ENCODE results near the gene SRGAP3. TPM values are rescaled to one million over a fixed set of nuclear protein-coding genes. Genes with fewer than 3 reads are reported as not detected.

Gene SRGAP3
- total RNA-seq, 4 donors from 2014 or later, result 2.4 to 35.5 (median 8.2) TPM

DNA sequence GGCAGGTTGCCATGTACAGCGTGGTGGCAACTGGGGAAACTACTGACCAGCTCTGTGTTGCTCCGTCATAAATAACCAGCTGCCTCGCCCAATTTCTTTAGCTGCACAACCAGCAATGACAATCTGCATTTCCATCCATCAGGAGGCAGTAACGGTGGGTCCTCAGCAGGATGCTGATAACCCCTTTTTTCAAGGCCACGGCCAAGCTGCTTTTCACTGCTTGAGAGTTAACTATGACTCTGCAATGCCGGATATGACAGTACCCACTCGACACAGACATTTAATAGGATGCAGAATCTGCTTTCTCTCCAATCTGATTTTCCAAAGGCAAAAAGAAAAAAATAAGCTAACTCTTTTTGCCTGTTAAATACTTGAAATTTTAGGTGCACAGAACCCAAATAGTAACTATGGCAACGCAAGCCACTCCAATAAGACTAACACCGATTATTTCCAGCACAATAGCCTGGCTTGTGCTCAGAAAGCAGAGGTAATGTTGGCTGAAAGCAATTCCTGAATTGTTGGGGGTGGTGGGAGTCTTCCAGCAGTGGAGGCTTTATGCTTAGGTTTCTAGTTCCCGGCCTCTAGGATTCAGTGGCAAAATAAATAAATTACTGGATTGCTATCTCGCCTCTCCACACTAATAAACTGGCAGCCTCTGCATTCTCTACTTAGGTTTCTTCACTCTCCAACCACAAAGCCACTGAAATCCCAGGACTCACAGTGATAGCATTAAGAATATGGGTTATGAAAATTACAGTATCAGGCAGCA lies 31.2 kb upstream of the SRGAP3 start:
- H3K27ac ChIP-seq, result no peak overlapping the region
- intact Hi-C loops (cut with DNase I; ENCODE audit: low total_unique reads), result no loop called here
- H3K4me1 ChIP-seq, result no peaks in the 10 kb centered on the region
- TF ChIP-seq, protein P1, sequence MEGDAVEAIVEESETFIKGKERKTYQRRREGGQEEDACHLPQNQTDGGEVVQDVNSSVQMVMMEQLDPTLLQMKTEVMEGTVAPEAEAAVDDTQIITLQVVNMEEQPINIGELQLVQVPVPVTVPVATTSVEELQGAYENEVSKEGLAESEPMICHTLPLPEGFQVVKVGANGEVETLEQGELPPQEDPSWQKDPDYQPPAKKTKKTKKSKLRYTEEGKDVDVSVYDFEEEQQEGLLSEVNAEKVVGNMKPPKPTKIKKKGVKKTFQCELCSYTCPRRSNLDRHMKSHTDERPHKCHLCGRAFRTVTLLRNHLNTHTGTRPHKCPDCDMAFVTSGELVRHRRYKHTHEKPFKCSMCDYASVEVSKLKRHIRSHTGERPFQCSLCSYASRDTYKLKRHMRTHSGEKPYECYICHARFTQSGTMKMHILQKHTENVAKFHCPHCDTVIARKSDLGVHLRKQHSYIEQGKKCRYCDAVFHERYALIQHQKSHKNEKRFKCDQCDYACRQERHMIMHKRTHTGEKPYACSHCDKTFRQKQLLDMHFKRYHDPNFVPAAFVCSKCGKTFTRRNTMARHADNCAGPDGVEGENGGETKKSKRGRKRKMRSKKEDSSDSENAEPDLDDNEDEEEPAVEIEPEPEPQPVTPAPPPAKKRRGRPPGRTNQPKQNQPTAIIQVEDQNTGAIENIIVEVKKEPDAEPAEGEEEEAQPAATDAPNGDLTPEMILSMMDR (IDR thresholded peaks at IDR 0.05), result no peak
- TF ChIP-seq POLR2A (IDR thresholded peaks at IDR 0.05), result no peak
- H3K36me3 ChIP-seq, result no peaks in the 10 kb centered on the region
- no peak overlapping the region for H3K4me3 ChIP-seq
- H3K9me3 ChIP-seq, result no peaks in the 10 kb centered on the region
- no peak for DNase-seq
- H3K27me3 ChIP-seq, result no peaks in the 10 kb centered on the region

DNA sequence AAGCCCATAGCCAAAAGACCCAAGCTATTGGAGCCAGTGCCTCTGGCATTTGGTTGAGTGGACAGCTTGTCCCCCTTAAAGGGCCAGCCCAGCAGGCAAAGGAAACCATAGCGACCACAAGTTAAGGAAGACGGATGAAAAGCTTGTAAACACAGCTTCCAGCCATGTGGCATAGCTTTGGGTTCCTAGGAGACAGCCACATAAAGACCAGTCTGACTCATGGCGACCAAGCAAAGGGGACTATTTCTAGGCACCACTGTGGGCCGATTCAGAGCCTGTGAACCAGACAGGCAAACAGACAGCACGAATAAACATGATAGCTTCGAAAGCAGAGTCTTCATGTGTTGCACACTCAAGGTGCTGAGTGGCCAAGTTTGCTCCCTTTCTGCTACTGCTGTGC lies 30.5 kb upstream of the SRGAP3 start:
- no peak overlapping the region for H3K27ac ChIP-seq
- H3K4me3 ChIP-seq, result no peak overlapping the region
- TF ChIP-seq, protein P1 (IDR thresholded peaks at IDR 0.05), result no peak
- TF ChIP-seq POLR2A (IDR thresholded peaks at IDR 0.05), result no peak
- H3K36me3 ChIP-seq, result no peaks in the 10 kb centered on the region
- no peak for DNase-seq
- no peaks in the 10 kb centered on the region for H3K27me3 ChIP-seq
- intact Hi-C loops (cut with DNase I; ENCODE audit: low total_unique reads), result no loop called here
- H3K4me1 ChIP-seq, result no peaks in the 10 kb centered on the region
- no peaks in the 10 kb centered on the region for H3K9me3 ChIP-seq

DNA sequence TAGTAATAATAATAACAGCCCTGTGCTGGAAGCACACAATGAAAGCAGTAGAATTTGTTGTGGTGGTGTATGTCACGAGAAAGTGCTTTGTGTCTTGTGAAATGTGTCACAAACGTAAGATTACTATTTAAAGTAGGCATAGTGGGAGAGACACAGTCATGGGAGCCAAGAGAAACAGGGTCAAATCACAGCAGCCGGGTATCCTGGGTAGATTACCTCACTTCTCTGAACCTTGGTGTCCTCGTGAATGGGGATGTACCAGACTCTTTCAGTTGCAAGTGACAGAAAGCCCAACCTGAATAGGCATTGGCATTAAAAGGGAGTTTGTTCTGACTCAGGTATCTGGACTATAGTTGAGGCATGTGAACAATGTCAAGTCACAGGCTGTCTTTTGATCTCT lies 29.1 kb upstream of the SRGAP3 start:
- no peak for DNase-seq
- no peaks in the 10 kb centered on the region for H3K36me3 ChIP-seq
- intact Hi-C loops (cut with DNase I; ENCODE audit: low total_unique reads), result no loop called here
- H3K27me3 ChIP-seq, result no peaks in the 10 kb centered on the region
- no peaks in the 10 kb centered on the region for H3K9me3 ChIP-seq
- H3K4me3 ChIP-seq, result no peak overlapping the region
- no peaks in the 10 kb centered on the region for H3K4me1 ChIP-seq
- no peak for TF ChIP-seq POLR2A (IDR thresholded peaks at IDR 0.05)
- TF ChIP-seq, protein P1 (IDR thresholded peaks at IDR 0.05), result no peak
- H3K27ac ChIP-seq, result no peak overlapping the region

DNA sequence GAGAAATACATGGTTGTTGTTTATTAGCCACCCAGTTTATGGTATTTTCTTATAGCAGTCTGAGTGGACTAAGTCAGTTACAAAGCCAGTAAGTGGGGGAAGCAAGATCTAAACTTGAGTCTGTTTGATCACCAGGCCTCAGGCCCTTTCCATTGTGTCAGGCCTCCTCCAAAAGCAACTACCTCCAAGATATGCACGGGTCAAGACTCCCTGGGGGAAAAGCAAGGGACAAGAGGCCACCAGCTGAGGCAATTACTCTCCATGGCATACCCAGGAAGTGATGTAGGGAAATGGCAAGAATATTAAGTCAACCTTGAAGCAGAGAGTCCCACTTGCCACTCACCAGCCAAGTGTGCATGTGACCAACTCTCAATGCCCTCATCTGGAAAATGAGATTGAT lies 28.6 kb upstream of the SRGAP3 start:
- no peaks in the 10 kb centered on the region for H3K36me3 ChIP-seq
- no peaks in the 10 kb centered on the region for H3K27me3 ChIP-seq
- H3K27ac ChIP-seq, result no peak overlapping the region
- H3K4me1 ChIP-seq, result no peaks in the 10 kb centered on the region
- TF ChIP-seq, protein P1 (IDR thresholded peaks at IDR 0.05), result no peak
- no peak for TF ChIP-seq POLR2A (IDR thresholded peaks at IDR 0.05)
- H3K9me3 ChIP-seq, result no peaks in the 10 kb centered on the region
- H3K4me3 ChIP-seq, result no peak overlapping the region
- no peak for DNase-seq
- intact Hi-C loops (cut with DNase I; ENCODE audit: low total_unique reads), result no loop called here

DNA sequence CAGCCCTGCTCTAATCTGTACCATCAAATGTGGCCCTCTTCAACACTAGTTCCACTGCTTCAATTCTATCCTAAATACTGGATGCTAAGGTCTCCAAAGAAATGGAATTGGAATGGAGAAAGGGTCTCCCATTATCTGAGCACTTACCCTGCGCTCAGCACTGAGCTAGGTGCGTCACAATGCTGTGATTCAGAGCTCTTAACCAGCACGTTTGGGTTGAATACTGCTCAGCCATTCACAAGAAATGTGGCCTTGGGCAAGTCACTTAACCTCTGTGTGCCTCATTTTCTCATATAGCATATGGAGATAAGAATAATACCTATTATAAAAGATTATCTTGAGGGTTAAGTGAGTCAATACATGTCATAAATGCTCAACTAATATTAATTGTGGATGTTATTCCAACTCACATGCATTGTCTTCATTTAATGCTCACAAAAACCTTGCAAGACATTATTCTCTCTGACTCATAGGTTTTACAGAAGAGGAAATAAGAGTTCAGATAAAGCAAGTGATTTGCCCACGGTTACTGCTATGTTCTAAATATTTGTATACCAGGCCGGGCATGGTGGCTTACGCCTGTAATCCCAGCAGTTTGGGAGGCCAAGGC lies 27.4 kb upstream of the SRGAP3 start:
- Histone ChIP-seq H3K27ac (no peak overlapping the region), H3K4me1 (no peaks in the 10 kb centered on the region), H3K4me3 (no peak overlapping the region), H3K9me3 (no peaks in the 10 kb centered on the region), H3K36me3 (no peaks in the 10 kb centered on the region), H3K27me3 (no peaks in the 10 kb centered on the region)
- no peak for DNase-seq
- TF ChIP-seq, protein P1 (IDR thresholded peaks at IDR 0.05), result no peak
- TF ChIP-seq POLR2A (IDR thresholded peaks at IDR 0.05), result no peak
- intact Hi-C loops (cut with DNase I; ENCODE audit: low total_unique reads), result no loop called here

All from uterus (tissue), 4 donors.